ENCODE results near the gene SEC14L5.
"Not testable (repeated sequence)": the region's sequence is repeated elsewhere in the genome, so short reads cannot be mapped to it uniquely, and the experiment has no call there.

Gene SEC14L5

DNA sequence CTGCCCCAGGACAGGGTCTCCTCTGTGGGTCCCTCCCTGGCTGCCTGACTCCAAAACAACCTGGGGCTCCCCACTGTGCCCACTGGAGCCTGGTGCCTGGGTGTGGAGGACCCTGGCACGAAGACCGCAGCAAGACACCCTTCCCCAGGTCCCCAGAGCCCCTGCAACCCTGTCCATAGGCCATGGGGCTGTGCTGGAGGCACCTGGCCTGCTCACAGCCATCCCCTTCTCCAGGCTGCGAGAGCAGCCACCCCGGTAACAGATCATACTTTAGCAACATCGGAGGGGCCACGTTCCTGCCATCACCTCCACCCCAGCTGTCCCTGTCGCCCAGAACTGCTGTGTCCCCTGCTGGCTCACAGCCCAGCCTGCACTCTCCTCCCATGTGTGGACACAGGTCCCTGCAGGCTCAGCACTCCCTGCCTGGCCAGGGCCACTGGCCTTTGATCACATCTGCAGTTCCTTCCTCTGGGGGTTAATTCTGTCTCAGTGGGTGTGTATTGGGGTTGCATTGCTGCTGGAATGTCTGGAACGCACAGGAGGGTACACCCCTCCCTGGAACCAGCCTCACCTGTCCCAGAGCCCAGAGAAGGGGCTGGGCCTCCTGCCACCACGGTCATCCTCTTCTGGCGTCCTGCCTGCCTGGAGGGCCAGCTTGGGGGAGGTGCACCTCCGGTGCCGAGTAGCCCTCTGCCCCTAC, 33.4 kb upstream of the SEC14L5 start:
- TF ChIP-seq ZFX (IDR thresholded peaks at IDR 0.05): no peak
- TF ChIP-seq, protein P1, sequence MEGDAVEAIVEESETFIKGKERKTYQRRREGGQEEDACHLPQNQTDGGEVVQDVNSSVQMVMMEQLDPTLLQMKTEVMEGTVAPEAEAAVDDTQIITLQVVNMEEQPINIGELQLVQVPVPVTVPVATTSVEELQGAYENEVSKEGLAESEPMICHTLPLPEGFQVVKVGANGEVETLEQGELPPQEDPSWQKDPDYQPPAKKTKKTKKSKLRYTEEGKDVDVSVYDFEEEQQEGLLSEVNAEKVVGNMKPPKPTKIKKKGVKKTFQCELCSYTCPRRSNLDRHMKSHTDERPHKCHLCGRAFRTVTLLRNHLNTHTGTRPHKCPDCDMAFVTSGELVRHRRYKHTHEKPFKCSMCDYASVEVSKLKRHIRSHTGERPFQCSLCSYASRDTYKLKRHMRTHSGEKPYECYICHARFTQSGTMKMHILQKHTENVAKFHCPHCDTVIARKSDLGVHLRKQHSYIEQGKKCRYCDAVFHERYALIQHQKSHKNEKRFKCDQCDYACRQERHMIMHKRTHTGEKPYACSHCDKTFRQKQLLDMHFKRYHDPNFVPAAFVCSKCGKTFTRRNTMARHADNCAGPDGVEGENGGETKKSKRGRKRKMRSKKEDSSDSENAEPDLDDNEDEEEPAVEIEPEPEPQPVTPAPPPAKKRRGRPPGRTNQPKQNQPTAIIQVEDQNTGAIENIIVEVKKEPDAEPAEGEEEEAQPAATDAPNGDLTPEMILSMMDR (conservative IDR thresholded peaks at IDR 0.05): no peak
- no peak overlapping the region for H3K27ac ChIP-seq

DNA sequence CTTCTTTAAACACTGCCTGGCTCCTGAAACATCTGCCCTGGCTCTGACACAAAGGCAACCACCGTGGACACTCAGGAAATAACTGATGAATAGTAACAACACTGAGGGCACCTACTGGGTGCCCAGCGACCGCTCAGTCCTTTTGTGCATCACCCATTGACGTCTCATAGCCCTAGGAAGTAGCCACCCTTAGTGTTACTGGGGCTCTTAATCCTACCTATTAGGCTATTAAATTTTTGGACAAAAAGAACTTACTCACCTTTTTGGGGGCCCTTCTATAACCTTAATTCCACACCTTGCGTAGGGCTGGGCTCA, 32.9 kb upstream of the SEC14L5 start:
- no peak overlapping the region for H3K27ac ChIP-seq
- TF ChIP-seq, protein P1 (conservative IDR thresholded peaks at IDR 0.05): no peak
- no peak for TF ChIP-seq ZFX (IDR thresholded peaks at IDR 0.05)

DNA sequence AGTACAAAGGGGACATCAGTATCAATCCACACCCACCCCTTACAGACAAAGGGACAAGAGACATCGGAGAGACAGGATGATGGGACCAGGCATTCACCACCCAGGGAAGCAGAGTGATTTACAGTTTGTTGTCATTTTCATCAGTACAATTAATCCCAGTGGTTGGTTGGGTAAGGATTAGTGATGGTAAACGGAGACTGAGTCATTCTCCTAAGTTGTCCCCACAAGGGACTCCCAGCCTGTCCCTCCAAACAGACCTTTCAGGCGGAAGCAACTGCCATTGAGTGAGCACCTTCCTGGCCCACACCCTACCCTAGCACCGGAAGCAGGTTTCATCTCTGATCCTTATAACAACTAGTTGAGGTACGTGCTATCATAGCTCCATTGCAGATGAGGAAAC, 32.3 kb upstream of the SEC14L5 start:
- H3K27ac ChIP-seq: no peak overlapping the region
- no peak for TF ChIP-seq ZFX (IDR thresholded peaks at IDR 0.05)
- TF ChIP-seq, protein P1 (conservative IDR thresholded peaks at IDR 0.05): no peak

DNA sequence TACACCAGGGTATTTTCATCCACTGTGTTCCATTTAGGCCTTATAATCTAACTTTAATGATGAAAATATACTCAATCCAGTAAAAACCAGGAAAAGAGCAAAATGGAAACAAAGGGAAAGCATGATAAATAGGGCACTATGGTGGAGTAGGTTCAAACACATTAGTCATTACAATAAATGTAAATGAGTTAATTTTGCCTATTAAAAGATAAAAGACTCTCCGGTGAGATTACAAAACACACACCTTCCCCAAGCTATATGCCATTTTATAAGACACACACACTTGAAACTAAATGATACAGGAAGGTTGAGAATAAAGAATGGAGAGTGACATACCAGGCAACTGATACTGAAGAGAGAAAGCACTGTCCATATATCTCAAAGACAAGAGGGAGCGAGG, 31.2 kb upstream of the SEC14L5 start:
- no peak for TF ChIP-seq ZFX (IDR thresholded peaks at IDR 0.05)
- TF ChIP-seq, protein P1 (conservative IDR thresholded peaks at IDR 0.05): no peak
- H3K27ac ChIP-seq: no peak overlapping the region

DNA sequence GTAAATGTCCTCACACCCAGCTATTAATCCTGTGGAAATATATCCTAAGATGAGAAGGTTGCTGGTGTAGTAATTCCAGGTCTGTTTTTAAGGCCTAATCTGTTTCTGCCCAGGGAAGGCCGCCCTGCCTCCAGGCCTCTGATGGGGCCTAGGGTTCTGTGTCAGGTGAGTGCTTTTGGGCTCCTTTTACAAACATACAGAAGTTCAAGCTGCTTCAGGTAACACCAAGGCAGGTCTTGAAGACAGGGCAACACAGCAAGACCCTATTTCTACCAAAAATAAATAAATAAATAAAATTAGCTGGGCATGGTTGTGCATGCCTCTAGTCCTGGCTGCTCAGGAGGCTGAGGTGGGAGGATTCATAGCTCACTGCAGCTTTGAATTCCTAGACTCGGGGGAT, 30.5 kb upstream of the SEC14L5 start:
- TF ChIP-seq, protein P1 (conservative IDR thresholded peaks at IDR 0.05): no peak
- no peak for TF ChIP-seq ZFX (IDR thresholded peaks at IDR 0.05)

DNA sequence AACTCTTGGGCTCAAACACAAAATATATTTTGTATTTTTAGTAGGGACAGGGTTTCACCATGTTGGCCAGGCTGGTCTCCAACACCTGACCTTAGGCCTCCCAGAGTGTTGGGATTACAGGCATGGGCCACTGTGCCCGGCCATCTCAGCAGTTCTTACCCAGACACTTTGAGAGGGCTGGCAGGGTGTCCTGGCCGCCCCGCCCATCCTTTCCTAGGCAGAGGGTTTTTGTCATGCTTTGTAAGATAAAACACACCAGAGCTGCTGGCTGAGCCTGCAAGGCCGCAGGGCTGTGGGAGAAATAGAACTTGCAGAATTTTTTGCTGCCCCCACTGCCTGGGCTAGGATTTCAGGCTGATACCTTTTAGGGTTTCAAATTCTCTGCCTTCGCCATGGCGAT, 29.9 kb upstream of the SEC14L5 start:
- no peak overlapping the region for H3K27ac ChIP-seq
- no peak for TF ChIP-seq ZFX (IDR thresholded peaks at IDR 0.05)
- TF ChIP-seq, protein P1 (conservative IDR thresholded peaks at IDR 0.05): no peak

More for the DNA sequence above, 30.5 kb upstream of the SEC14L5 start:
- no peak overlapping the region for H3K27ac ChIP-seq

DNA sequence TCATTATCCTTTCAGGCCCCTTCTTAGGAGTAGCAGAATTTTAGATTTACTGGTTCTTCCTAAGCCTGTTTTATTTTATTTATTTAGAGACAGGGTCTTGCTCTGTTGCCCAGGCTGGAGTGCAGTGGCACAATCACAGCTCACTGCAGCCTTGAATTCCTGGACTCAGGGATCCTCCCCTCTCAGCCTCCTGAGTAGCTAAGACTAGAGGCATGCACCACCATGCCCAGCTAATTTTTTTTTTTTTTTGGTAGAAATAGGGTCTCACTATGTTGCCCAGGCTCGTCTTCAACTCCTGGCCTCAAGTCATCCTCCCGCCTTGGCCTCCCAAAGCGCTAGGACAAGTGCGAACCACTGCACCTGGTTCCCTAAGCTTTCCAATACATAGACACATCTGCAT, 28.5 kb upstream of the SEC14L5 start:
- not testable (repeated sequence) for H3K27ac ChIP-seq

DNA sequence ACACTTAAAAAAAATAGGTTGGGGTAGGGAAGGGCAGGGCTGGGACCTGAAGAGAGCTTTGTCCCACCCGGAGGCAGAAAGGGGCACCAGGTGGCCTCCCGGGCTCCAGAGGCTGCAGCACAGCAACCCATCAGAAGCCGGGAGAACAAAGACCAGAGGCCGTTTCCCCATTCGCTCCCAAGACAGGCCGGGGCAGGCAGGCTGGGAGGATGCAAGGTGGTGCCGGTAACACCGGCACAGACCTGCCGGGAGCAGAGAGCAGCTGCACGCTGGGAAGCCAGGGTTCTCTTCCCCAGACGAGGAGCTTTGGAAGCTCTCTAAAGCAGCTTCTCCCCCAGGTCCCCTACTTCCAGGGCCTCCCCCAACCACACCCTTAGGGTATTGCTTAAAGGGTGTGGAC, 26.7 kb upstream of the SEC14L5 start:
- H3K27ac ChIP-seq: no peak overlapping the region
- TF ChIP-seq, protein P1 (conservative IDR thresholded peaks at IDR 0.05): no peak
- TF ChIP-seq ZFX (IDR thresholded peaks at IDR 0.05): no peak
